SU-DHL-6 (cell line): ENCODE data around the gene GALE.

Experiments
- H2AFZ ChIP-seq: fragments of 200-600 bp; sonication (generic); 2 replicates; pipeline ENCODE4 v1.6.1; 2014; ENCODE audit warnings: low read depth, mild to moderate bottlenecking, moderate library complexity, mixed read lengths, antibody characterized with exemption, low read length; ENCODE audit not compliant: severe bottlenecking
- H3F3A ChIP-seq: fragments of 200-600 bp; shearing (Covaris generic); 2 replicates; pipeline ENCODE4 v1.6.0; 2016; ENCODE audit warnings: antibody characterized with exemption, mild to moderate bottlenecking; ENCODE audit not compliant: insufficient read depth
- H3K27ac ChIP-seq: fragments of 200-600 bp; sonication (generic); 2 replicates; pipeline ENCODE4 v1.5.1; 2016; ENCODE audit warnings: low read depth, mild to moderate bottlenecking, low read length, moderate library complexity, mixed read lengths
- H3K27me3 ChIP-seq: fragments of 200-600 bp; sonication (generic), shearing (Covaris generic); 2 replicates; pipeline ENCODE4 v1.6.0; 2014; ENCODE audit warnings: mild to moderate bottlenecking, low read length
- H3K36me3 ChIP-seq: fragments of 200-600 bp; sonication (generic); 2 replicates; pipeline ENCODE4 v1.6.1; 2014; ENCODE audit warnings: mild to moderate bottlenecking, low read length, mixed read lengths
- H3K4me2 ChIP-seq: fragments of 300-600, 200-600 bp; shearing (Covaris generic), sonication (generic); 2 replicates; pipeline ENCODE4 v1.6.0; 2014; ENCODE audit warnings: low read length, low read depth, mild to moderate bottlenecking; ENCODE audit not compliant: poor library complexity, severe bottlenecking
- H3K4me3 ChIP-seq: fragments of 200-600 bp; sonication (generic); 2 replicates; pipeline ENCODE4 v1.5.1; 2014; ENCODE audit warnings: antibody characterized with exemption, low read length, mild to moderate bottlenecking, mixed read lengths; ENCODE audit not compliant: insufficient read depth, poor library complexity, severe bottlenecking
- H3K79me2 ChIP-seq: fragments of 200-600 bp; sonication (generic); 2 replicates; pipeline ENCODE4 v1.6.1; 2014; ENCODE audit warnings: mild to moderate bottlenecking, low read length, moderate library complexity; ENCODE audit not compliant: insufficient read depth
- H3K9ac ChIP-seq: fragments of 200-600 bp; sonication (generic); 2 replicates; pipeline ENCODE4 v1.7.0; 2014; ENCODE audit warnings: mild to moderate bottlenecking, low read length
- H3K9me2 ChIP-seq: fragments of 200-600 bp; sonication (generic); replicated peaks from 2 replicates; pipeline ENCODE4 v1.6.1; 2014; ENCODE audit warnings: low read length; ENCODE audit not compliant: insufficient read depth
- H3K9me3 ChIP-seq: fragments of 200-600 bp; sonication (generic); 2 replicates; pipeline ENCODE4 v1.6.1; 2014; ENCODE audit warnings: low read length, mixed read lengths; ENCODE audit not compliant: insufficient read depth
- H4K20me1 ChIP-seq: fragments of 200-600 bp; sonication (generic); 2 replicates; pipeline ENCODE4 v1.6.1; 2014; ENCODE audit warnings: low read depth, mild to moderate bottlenecking, antibody characterized with exemption, low read length, moderate library complexity, mixed read lengths
- EZH2phosphoT487 ChIP-seq: fragments of 200-600 bp; sonication (generic), shearing (Covaris generic); conservative IDR thresholded peaks from 2 replicates; pipeline ENCODE4 v1.6.1; 2018; ENCODE audit warnings: mild to moderate bottlenecking, antibody characterized with exemption, low read length, moderate library complexity, mixed read lengths
- TF ChIP-seq, protein P1 (sequence below): fragments of 200-600 bp; sonication (generic); IDR thresholded peaks from one replicate; pipeline ENCODE4 v1.5.1; 2017; ENCODE audit warnings: antibody characterized with exemption, mild to moderate bottlenecking, low read length, moderate library complexity; ENCODE audit not compliant: insufficient read depth, poor library complexity, severe bottlenecking

Gene GALE

DNA sequence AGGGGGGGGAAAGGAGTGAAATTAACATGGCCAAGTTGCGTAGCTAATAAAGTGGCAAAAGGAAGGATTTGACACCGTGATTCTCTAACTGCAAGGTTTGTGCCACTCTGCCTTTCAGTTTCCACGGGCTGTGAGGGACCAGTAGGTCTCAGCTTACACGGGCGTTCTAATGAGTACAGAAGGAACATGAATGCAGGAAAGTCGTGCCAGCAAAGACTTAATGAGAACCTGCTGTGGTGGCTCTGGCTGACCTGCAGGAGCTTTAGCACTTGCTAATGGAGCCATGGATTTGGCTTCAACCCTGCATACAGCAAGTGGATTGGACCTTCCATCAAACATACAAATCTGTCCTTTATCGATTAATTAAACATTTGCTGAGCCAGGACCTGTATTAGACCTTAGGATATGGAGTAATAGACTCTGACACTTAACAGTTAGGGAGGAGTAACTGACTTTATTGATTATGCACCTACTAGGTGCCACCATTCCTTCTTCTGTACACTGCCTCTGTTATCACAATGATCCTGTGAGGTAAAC, 37.4 kb downstream of the GALE start:
- no peak overlapping the region for H2AFZ ChIP-seq
- no peaks in the 10 kb centered on the region for H4K20me1 ChIP-seq
- H3K36me3 ChIP-seq: 0 out of 2 replicates have a peak, but pooled peaks cover 2% of the 10 kb centered on the region
- TF ChIP-seq EZH2phosphoT487: no peak
- TF ChIP-seq, protein P1, sequence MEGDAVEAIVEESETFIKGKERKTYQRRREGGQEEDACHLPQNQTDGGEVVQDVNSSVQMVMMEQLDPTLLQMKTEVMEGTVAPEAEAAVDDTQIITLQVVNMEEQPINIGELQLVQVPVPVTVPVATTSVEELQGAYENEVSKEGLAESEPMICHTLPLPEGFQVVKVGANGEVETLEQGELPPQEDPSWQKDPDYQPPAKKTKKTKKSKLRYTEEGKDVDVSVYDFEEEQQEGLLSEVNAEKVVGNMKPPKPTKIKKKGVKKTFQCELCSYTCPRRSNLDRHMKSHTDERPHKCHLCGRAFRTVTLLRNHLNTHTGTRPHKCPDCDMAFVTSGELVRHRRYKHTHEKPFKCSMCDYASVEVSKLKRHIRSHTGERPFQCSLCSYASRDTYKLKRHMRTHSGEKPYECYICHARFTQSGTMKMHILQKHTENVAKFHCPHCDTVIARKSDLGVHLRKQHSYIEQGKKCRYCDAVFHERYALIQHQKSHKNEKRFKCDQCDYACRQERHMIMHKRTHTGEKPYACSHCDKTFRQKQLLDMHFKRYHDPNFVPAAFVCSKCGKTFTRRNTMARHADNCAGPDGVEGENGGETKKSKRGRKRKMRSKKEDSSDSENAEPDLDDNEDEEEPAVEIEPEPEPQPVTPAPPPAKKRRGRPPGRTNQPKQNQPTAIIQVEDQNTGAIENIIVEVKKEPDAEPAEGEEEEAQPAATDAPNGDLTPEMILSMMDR: no peak
- H3K79me2 ChIP-seq: no peaks in the 10 kb centered on the region
- no peaks in the 10 kb centered on the region for H3K9me3 ChIP-seq
- no peaks in the 10 kb centered on the region for H3F3A ChIP-seq
- H3K27ac ChIP-seq: no peak overlapping the region
- H3K4me2 ChIP-seq: no peak overlapping the region
- H3K4me3 ChIP-seq: no peak overlapping the region
- no peaks in the 10 kb centered on the region for H3K27me3 ChIP-seq
- no peak overlapping the region for H3K9ac ChIP-seq
- no peaks in the 10 kb centered on the region for H3K9me2 ChIP-seq

DNA sequence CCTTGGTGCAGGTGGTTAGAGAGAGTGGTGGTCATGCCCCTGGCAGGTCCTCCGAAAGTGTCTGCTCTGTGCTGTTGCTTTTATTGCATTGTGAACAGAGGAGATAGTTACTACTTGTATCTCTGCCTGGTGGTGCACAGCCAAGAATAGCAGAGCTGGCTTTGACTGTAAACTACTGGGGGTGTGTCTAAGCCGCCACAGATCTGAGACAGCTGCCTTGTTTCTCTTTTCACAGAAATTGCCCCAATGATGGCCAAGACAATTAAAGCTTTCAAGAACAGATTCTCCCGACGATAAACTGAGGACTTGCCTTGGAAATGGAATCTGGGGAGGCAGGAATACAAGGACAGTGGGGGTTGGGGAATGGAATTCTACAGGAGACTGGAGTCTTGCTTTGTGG, 41.3 kb downstream of the GALE start:
- no peaks in the 10 kb centered on the region for H3K9me2 ChIP-seq
- H3K9me3 ChIP-seq: no peaks in the 10 kb centered on the region
- TF ChIP-seq EZH2phosphoT487: no peak
- TF ChIP-seq, protein P1: no peak
- no peak overlapping the region for H3K4me3 ChIP-seq
- no peaks in the 10 kb centered on the region for H4K20me1 ChIP-seq
- no peak overlapping the region for H2AFZ ChIP-seq
- no peaks in the 10 kb centered on the region for H3K27me3 ChIP-seq
- peaks cover 26% of the 10 kb centered on the region for H3K36me3 ChIP-seq
- no peak overlapping the region for H3K9ac ChIP-seq
- H3F3A ChIP-seq: no peaks in the 10 kb centered on the region
- no peak overlapping the region for H3K4me2 ChIP-seq
- no peaks in the 10 kb centered on the region for H3K79me2 ChIP-seq
- no peak overlapping the region for H3K27ac ChIP-seq

DNA sequence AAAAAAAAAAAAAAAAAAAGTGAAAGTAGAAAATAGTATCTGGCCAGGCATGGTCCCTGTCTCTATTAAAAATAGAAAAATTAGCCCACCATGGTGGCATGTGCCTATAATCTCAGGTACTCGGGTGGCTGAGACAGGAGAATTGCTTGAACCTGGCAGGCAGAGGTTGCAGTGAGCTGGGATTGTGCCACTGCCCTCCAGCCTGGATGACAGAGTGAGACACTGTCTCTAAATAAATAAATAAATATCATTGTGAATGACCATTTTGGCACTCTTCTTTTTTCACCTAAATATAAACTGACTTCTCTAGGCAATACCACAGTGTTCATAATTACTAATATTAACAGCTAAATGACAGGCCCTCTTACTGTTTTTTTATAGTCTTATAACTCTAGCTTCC, 42.7 kb downstream of the GALE start:
- H3K27me3 ChIP-seq: no peaks in the 10 kb centered on the region
- no peak overlapping the region for H3K4me3 ChIP-seq
- H3K9me3 ChIP-seq: no peaks in the 10 kb centered on the region
- H2AFZ ChIP-seq: no peak overlapping the region
- no peaks in the 10 kb centered on the region for H3K9me2 ChIP-seq
- no peak overlapping the region for H3K27ac ChIP-seq
- H3K4me2 ChIP-seq: no peak overlapping the region
- TF ChIP-seq, protein P1: no peak
- no peak for TF ChIP-seq EZH2phosphoT487
- no peaks in the 10 kb centered on the region for H3K79me2 ChIP-seq
- no peaks in the 10 kb centered on the region for H4K20me1 ChIP-seq
- no peaks in the 10 kb centered on the region for H3F3A ChIP-seq
- no peak overlapping the region for H3K9ac ChIP-seq
- peaks cover 32% of the 10 kb centered on the region for H3K36me3 ChIP-seq
